GM18951 (cell line): ENCODE results near the gene CD8B.
"Not testable (repeated sequence)": the region's sequence is repeated elsewhere in the genome, so short reads cannot be mapped to it uniquely, and the experiment has no call there.

ENCODE experiments used
- POLR2A ChIP-seq: IDR thresholded peaks from 4 replicates; pipeline ENCODE4 v1.6.1; 2011; ENCODE audit warnings: mild to moderate bottlenecking; ENCODE audit not compliant: insufficient read length, insufficient read depth; ENCODE audit errors: extremely low read depth
- in situ Hi-C: fragments of 300-500 bp; cut with MboI; formaldehyde crosslinking; loops from one replicate; pipeline ENCODE4 v1.12.0; 2022; ENCODE audit warnings: low sequenced_read_pairs, mixed read lengths, inconsistent platforms; ENCODE audit not compliant: unreplicated experiment

CD8B gene

GRCh38 chr2:86837714-86838113 is 24.0 kb downstream of the CD8B start:
- in situ Hi-C loops, result not testable (repeated sequence)

GRCh38 chr2:86836915-86837695 is 24.6 kb downstream of the CD8B start:
- in situ Hi-C loops, result not testable (repeated sequence)

DNA sequence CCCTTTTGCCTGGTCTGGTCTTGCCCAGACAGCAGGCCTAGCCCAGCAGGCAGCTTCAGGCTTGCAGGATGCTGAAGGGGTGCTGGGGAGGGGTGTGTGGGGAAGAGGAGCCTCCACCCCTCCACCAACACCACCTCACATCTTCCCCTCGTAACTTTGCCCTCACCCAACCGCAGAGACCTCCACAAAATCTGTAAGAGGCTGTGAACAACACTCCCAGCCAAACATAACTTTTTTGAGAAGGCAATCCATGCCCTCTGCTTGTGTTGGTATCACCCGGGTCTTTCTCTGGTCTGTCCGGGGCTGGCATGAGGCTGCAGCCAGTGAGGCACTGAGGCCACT is 26.2 kb downstream of the CD8B start:
- in situ Hi-C loops, result not testable (repeated sequence)

DNA sequence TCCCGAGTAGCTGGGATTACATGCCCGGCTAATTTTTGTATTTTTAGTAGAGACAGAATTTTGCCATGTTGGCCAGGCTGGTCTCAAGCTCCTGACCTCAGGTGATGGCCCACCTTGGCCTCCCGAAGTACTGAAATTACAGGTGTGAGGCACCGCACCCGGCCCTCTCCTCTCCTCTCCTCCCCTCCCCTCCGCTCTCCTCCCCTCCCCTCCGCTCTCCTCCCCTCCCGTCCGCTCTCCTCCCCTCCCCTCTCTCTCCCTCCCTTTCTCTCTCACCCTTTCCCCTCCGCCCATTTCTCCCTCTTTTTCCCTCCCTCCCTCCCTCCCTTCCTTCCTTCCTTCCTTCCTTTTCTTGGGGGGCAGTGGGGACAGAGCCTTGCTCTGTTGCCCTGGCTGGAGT is 28.4 kb downstream of the CD8B start:
- in situ Hi-C loops, result no loop called here
- TF ChIP-seq POLR2A, result no peak

- in situ Hi-C loops, result no loop called here
- no peak for TF ChIP-seq POLR2A
These were observed 29.2 kb downstream of the CD8B start for GRCh38 chr2:86832334-86833096.

- TF ChIP-seq POLR2A, result no peak
- in situ Hi-C loops, result no loop called here
These were observed 30.1 kb downstream of the CD8B start for GRCh38 chr2:86831537-86831936.

- in situ Hi-C loops, result no loop called here
These were observed 34.7 kb downstream of the CD8B start for GRCh38 chr2:86826951-86827350.

GRCh38 chr2:86825693-86826381 is 35.8 kb downstream of the CD8B start:
- in situ Hi-C loops, result no loop called here
- TF ChIP-seq POLR2A, result no peak

More at GRCh38 chr2:86826951-86827350, 34.7 kb downstream of the CD8B start:
- no peak for TF ChIP-seq POLR2A

DNA sequence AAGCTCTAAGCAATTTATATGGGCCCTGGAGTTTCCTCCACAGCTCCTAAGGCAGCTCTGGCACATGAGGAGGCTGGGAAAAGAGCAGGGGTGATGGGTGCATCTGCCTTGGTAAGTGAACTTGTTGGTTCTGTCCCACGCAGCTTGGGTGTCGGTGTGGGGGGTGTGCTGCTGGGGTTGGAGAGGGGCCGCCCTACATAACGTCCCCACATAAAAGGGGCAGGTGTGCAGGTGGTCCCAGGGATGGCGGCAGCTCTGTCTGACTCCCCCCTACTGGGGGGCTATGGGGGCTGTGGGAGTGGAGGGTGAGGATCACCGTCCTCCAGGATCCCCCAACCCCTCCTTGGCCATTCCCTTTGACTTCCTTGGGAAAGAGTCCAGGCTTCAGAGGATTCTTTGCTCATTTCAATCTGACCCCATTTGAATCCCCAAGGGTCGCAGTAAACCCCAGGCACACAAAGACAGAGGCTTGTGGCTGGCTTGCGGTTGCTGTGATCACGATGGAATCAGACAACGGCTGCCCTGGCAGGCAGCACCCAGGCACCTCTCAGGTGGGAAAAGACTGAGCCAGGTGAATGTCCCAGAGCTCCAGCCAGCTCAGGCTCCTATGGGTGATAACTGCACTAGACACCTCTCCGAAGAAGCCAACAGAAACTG is 36.5 kb downstream of the CD8B start:
- no peak for TF ChIP-seq POLR2A
- in situ Hi-C loops, result no loop called here

DNA sequence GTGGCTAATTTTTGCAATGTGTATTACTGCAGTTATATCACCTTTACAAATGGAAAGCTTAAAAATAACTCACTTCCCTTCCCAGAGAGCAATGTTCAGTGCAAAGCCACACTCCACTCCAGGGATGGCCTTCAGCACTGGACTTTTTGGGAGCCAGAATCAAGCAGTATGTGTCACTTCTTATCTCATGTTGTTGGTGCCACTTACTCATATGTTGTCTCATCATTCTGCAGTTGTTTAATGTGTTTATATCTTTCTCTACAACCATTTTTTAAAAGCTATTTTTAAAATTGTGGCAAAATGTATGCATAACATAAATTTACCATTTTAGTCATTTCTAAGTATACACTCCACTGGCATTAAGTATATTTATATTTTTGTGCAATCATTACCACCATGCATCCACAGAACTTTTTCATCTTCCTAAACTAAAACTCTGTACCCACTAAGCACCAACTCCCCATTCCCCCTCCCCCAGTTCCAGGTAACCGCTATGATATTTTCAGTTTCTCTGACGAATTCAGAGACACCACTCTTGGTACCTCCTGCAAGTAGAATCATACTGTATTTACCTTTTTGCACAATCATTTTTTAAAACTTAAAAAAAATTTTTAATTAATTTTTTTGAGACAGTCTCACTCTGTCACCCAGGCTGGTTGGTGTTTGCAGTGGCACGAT is 38.9 kb downstream of the CD8B start:
- in situ Hi-C loops, result no loop called here
- no peak for TF ChIP-seq POLR2A

- in situ Hi-C loops, result no loop called here
- TF ChIP-seq POLR2A, result no peak
These were observed 39.8 kb downstream of the CD8B start for GRCh38 chr2:86821842-86822241.

- no peak for TF ChIP-seq POLR2A
- in situ Hi-C loops, result no loop called here
These were observed 40.4 kb downstream of the CD8B start for GRCh38 chr2:86821306-86821705.

DNA sequence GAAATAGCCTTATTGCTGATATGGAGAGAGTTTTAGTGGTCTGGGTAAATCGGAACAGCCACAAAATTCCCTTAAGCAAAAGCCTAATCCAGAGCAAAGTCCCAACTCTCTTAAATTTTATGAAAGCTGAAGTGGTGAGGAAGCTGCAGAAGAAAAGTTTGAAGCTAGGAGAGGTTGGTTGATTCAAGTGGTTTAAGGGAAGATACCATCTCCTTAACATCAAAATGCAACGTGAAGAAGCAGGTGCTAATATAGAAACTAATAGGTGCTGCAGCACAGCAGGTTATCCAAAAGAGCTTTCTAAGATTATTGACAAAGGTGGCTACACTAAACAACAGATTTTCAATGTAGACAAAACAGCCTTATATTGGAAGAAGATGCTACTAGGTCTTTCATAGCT is 42.7 kb downstream of the CD8B start:
- TF ChIP-seq POLR2A, result no peak
- in situ Hi-C loops, result no loop called here
